Loucy (cell line): ENCODE measurements around the gene RESF1.

Experiments
- H2AFZ ChIP-seq: fragments of 200-600 bp; sonication (generic); 2 replicates; pipeline ENCODE4 v1.6.0; 2016; ENCODE audit warnings: antibody characterized with exemption, mild to moderate bottlenecking, low read length, moderate library complexity
- H3F3A ChIP-seq: fragments of 200-600 bp; 2 replicates; pipeline ENCODE4 v1.6.0; 2016; ENCODE audit warnings: antibody characterized with exemption, low read depth, mild to moderate bottlenecking
- H3K27me3 ChIP-seq: fragments of 200-600 bp; sonication (generic); 2 replicates; pipeline ENCODE4 v1.6.1; 2014; ENCODE audit warnings: low read length, mild to moderate bottlenecking; ENCODE audit not compliant: insufficient read depth, poor library complexity, severe bottlenecking
- H3K36me3 ChIP-seq: fragments of 200-600 bp; sonication (generic); 2 replicates; pipeline ENCODE4 v1.6.1; 2016; ENCODE audit warnings: low read length; ENCODE audit not compliant: insufficient read depth
- H3K4me1 ChIP-seq: fragments of 200-600 bp; sonication (generic); 2 replicates; pipeline ENCODE4 v1.5.1; 2014; ENCODE audit warnings: low read length, mild to moderate bottlenecking; ENCODE audit not compliant: insufficient read depth, poor library complexity, severe bottlenecking
- H3K4me2 ChIP-seq: fragments of 200-600 bp; sonication (generic); 2 replicates; pipeline ENCODE4 v1.6.0; 2014; ENCODE audit warnings: antibody characterized with exemption, low read length, low read depth, mild to moderate bottlenecking; ENCODE audit not compliant: poor library complexity, severe bottlenecking
- H3K4me3 ChIP-seq: fragments of 200-600 bp; sonication (generic); 2 replicates; pipeline ENCODE4 v1.5.1; 2014; ENCODE audit warnings: low read length, mild to moderate bottlenecking, mixed read lengths; ENCODE audit not compliant: poor library complexity, severe bottlenecking
- H3K79me2 ChIP-seq: fragments of 200-600 bp; sonication (generic); 2 replicates; pipeline ENCODE4 v1.6.1; 2014; ENCODE audit warnings: low read length; ENCODE audit not compliant: insufficient read depth
- H3K9ac ChIP-seq: fragments of 200-600 bp; sonication (generic); 2 replicates; pipeline ENCODE4 v1.6.0; 2014; ENCODE audit warnings: mild to moderate bottlenecking, low read depth, low read length, moderate library complexity; ENCODE audit not compliant: poor library complexity, severe bottlenecking
- H3K9me2 ChIP-seq: fragments of 200-600 bp; sonication (generic); replicated peaks from 2 replicates; pipeline ENCODE4 v1.6.1; 2016; ENCODE audit warnings: low read depth, low read length, mixed read lengths
- H3K9me3 ChIP-seq: fragments of 200-600 bp; sonication (generic); 2 replicates; pipeline ENCODE4 v1.6.1; 2014; ENCODE audit warnings: mild to moderate bottlenecking, antibody characterized with exemption, low read length, low read depth; ENCODE audit not compliant: insufficient read depth
- H4K20me1 ChIP-seq: fragments of 200-600 bp; sonication (generic); 2 replicates; pipeline ENCODE4 v1.6.0; 2014; ENCODE audit warnings: antibody characterized with exemption, low read length, mild to moderate bottlenecking; ENCODE audit not compliant: insufficient read depth, poor library complexity, severe bottlenecking
- EZH2phosphoT487 ChIP-seq: fragments of 200-600 bp; IDR thresholded peaks from 2 replicates; pipeline ENCODE4 v1.6.1; 2018; ENCODE audit warnings: antibody characterized with exemption, mild to moderate bottlenecking, moderate library complexity, borderline replicate concordance
- TF ChIP-seq, protein P1 (sequence below): fragments of 200-600 bp; sonication (generic); conservative IDR thresholded peaks from 2 replicates; pipeline ENCODE4 v1.5.1; 2014; ENCODE audit warnings: mild to moderate bottlenecking, antibody characterized with exemption, low read length

RESF1 gene

DNA sequence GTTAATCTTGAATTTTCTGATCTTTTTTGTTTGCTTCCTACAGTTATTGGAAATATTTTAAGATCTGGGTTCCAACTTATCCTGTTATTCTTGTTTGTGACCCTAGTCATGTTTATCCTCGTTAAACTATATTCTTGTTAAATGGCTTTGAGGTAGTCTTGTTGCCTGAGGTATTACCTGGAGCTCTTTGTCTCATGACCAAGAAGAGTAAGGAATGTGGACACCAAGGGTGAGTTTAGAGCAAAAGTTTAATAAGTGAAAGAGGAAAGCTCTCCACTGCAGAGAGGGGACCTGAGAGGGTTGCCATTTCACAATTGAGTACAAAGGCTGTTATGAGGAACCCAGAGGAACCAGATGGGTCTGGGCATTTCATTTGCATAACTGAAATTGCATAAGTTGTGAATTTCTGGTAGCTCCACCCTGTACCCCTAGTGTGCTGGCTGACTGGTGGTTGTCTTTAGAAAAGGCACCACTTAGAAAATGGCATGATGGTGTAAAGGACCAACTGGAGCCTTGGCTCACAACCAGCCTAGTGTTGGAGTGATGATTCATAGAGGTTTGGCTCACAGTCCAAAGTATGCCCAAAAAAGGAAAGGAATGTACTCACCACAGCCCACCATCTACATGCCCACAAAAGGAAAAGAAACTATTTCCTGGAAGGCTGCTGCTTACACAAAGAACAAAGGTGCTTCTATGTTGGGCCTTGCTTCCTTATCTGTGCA is 36.7 kb upstream of the RESF1 start:
- no peaks in the 10 kb centered on the region for H3K4me1 ChIP-seq
- no peak for TF ChIP-seq EZH2phosphoT487
- TF ChIP-seq, protein P1, sequence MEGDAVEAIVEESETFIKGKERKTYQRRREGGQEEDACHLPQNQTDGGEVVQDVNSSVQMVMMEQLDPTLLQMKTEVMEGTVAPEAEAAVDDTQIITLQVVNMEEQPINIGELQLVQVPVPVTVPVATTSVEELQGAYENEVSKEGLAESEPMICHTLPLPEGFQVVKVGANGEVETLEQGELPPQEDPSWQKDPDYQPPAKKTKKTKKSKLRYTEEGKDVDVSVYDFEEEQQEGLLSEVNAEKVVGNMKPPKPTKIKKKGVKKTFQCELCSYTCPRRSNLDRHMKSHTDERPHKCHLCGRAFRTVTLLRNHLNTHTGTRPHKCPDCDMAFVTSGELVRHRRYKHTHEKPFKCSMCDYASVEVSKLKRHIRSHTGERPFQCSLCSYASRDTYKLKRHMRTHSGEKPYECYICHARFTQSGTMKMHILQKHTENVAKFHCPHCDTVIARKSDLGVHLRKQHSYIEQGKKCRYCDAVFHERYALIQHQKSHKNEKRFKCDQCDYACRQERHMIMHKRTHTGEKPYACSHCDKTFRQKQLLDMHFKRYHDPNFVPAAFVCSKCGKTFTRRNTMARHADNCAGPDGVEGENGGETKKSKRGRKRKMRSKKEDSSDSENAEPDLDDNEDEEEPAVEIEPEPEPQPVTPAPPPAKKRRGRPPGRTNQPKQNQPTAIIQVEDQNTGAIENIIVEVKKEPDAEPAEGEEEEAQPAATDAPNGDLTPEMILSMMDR: no peak
- H3K27me3 ChIP-seq: no peaks in the 10 kb centered on the region
- no peak overlapping the region for H3K9ac ChIP-seq
- no peak overlapping the region for H2AFZ ChIP-seq
- H3K4me3 ChIP-seq: no peak overlapping the region
- H3K79me2 ChIP-seq: no peaks in the 10 kb centered on the region
- no peaks in the 10 kb centered on the region for H4K20me1 ChIP-seq
- peaks cover 27% of the 10 kb centered on the region for H3K9me3 ChIP-seq
- H3K4me2 ChIP-seq: no peak overlapping the region
- no peaks in the 10 kb centered on the region for H3K9me2 ChIP-seq
- no peaks in the 10 kb centered on the region for H3F3A ChIP-seq
- no peaks in the 10 kb centered on the region for H3K36me3 ChIP-seq

DNA sequence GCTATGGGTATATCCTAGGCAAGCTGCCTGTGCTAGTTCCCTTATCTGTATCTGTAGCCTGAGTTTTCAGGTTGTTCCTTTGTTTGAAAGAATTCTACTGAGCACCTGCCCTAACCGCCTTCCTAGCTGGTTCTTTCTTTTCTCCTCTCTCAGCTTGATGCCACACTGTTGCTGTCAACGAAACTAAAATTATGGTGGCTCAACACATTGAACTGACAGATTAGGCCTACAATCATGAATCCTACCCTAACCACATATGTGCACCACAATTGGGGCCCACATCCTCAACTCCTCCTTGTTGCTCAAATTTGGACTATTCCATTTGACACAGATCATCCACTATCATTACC is 36.2 kb upstream of the RESF1 start:
- Histone ChIP-seq H4K20me1 (no peaks in the 10 kb centered on the region), H3K79me2 (no peaks in the 10 kb centered on the region), H3K36me3 (no peaks in the 10 kb centered on the region), H3K9ac (no peak overlapping the region), H3F3A (no peaks in the 10 kb centered on the region), H3K4me3 (no peak overlapping the region), H3K27me3 (no peaks in the 10 kb centered on the region), H3K9me3 (peaks cover 29% of the 10 kb centered on the region), H3K4me2 (no peak overlapping the region), H2AFZ (no peak overlapping the region), H3K4me1 (no peaks in the 10 kb centered on the region), H3K9me2 (no peaks in the 10 kb centered on the region)
- TF ChIP-seq, protein P1: no peak
- TF ChIP-seq EZH2phosphoT487: no peak

DNA sequence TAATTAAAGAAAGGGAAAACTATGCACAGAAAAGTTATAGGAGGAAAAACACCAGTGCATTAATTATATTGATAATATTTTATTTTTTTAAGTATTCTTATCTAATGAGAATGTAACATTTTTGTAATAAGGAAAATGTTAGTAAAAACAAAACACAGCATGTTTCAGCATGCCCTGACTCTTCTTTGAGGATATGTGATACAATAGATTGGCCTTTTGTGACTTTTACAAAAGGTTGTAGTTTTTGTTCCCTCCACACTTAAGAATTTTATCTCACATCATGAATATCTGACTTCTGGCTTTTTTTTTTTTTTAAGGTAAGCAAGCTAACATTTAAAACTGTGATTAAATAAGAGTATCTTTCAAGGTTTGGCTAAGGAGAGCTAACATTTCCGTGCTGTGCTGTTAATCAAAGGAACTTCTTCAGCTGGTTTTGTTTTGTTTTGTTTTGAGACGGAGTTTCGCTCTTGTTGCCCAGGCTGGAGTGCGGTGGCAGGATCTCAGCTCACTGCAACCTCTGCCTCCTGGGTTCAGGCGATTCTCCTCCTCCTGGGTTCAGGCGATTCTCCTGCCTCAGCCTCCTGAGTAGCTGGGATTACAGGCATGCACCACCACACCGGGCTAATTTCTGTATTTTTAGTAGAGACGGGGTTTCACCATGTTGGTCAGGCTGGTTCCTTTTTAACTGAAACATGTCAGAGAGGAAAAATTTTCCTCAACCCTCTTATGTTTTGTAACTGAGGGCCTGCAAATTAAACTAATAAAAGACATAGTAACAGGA is 30.8 kb upstream of the RESF1 start:
- Histone ChIP-seq H3K27me3 (no peaks in the 10 kb centered on the region), H3K36me3 (no peaks in the 10 kb centered on the region), H3K9me3 (peaks cover 6% of the 10 kb centered on the region; the same call in 1 of the 2 replicates), H3K9ac (no peak overlapping the region), H3K9me2 (no peaks in the 10 kb centered on the region), H3K79me2 (no peaks in the 10 kb centered on the region), H3K4me2 (no peak overlapping the region), H3K4me1 (peaks cover 8% of the 10 kb centered on the region), H2AFZ (peak overlapping the region; percentile 28; the same call in 1 of the 2 replicates), H4K20me1 (no peaks in the 10 kb centered on the region), H3F3A (no peaks in the 10 kb centered on the region), H3K4me3 (no peak overlapping the region)
- TF ChIP-seq, protein P1: no peak
- TF ChIP-seq EZH2phosphoT487: no peak
